Dendritic cell treated with granulocyte-macrophage colony-stimulating factor and Interleukin-4, amounts not matched to agents 40 ng/mL and 50 ng/mL, for 4 days (primary cell): ENCODE measurements around the gene BLID.

Experiments
- H3K27ac Mint-ChIP-seq: one replicate; pipeline ENCODE4 v1.8.0; 2022; ENCODE audit warnings: mild to moderate bottlenecking, mixed read lengths
- H3K27me3 Mint-ChIP-seq: one replicate; pipeline ENCODE4 v1.8.0; 2022; ENCODE audit warnings: mild to moderate bottlenecking, mixed read lengths
- H3K36me3 Mint-ChIP-seq: one replicate; pipeline ENCODE4 v1.8.0; 2022; ENCODE audit warnings: low read depth, mixed read lengths
- H3K4me1 Mint-ChIP-seq: one replicate; pipeline ENCODE4 v1.8.0; 2022; ENCODE audit warnings: low read depth, mixed read lengths
- H3K4me3 Mint-ChIP-seq: one replicate; pipeline ENCODE4 v1.8.0; 2022; ENCODE audit warnings: mild to moderate bottlenecking, moderate library complexity, mixed read lengths
- H3K9me3 Mint-ChIP-seq: one replicate; pipeline ENCODE4 v1.8.0; 2022; ENCODE audit warnings: mixed read lengths
- intact Hi-C: fragments of 100-400 bp; cut with micrococcal nuclease; formaldehyde crosslinking; loops from one replicate; pipeline ENCODE4 v1.15.0; 2022

BLID gene

GRCh38 chr11:122095681-122096262, 20.2 kb downstream of the BLID start:
- H3K9me3 Mint-ChIP-seq: no peaks in the 10 kb centered on the region
- peaks cover 43% of the 10 kb centered on the region for H3K27me3 Mint-ChIP-seq
- no peaks in the 10 kb centered on the region for H3K36me3 Mint-ChIP-seq
- H3K4me1 Mint-ChIP-seq: peaks cover 6% of the 10 kb centered on the region
- intact Hi-C loops: no loop called here
- no peak overlapping the region for H3K4me3 Mint-ChIP-seq
- no peak overlapping the region for H3K27ac Mint-ChIP-seq

- Mint-ChIP-seq H3K4me1 (no peaks in the 10 kb centered on the region), H3K27me3 (peaks cover 35% of the 10 kb centered on the region), H3K27ac (no peak overlapping the region), H3K9me3 (no peaks in the 10 kb centered on the region), H3K36me3 (no peaks in the 10 kb centered on the region), H3K4me3 (no peak overlapping the region)
- intact Hi-C loops: no loop called here
Observed at GRCh38 chr11:122094836-122095235, 21.2 kb downstream of the BLID start.

GRCh38 chr11:122093731-122094275, 22.2 kb downstream of the BLID start:
- H3K27ac Mint-ChIP-seq: no peak overlapping the region
- no peaks in the 10 kb centered on the region for H3K9me3 Mint-ChIP-seq
- intact Hi-C loops: no loop called here
- no peak overlapping the region for H3K4me3 Mint-ChIP-seq
- no peaks in the 10 kb centered on the region for H3K4me1 Mint-ChIP-seq
- H3K36me3 Mint-ChIP-seq: no peaks in the 10 kb centered on the region
- peaks cover 27% of the 10 kb centered on the region for H3K27me3 Mint-ChIP-seq

- Mint-ChIP-seq H3K4me1 (no peaks in the 10 kb centered on the region), H3K4me3 (no peak overlapping the region), H3K36me3 (no peaks in the 10 kb centered on the region), H3K27ac (no peak overlapping the region), H3K9me3 (no peaks in the 10 kb centered on the region), H3K27me3 (peaks cover 21% of the 10 kb centered on the region)
- intact Hi-C loops: no loop called here
Observed at GRCh38 chr11:122091835-122092234, 24.2 kb downstream of the BLID start.

- intact Hi-C loops: no loop called here
- Mint-ChIP-seq H3K4me3 (no peak overlapping the region), H3K27me3 (peaks cover 13% of the 10 kb centered on the region), H3K36me3 (no peaks in the 10 kb centered on the region), H3K27ac (no peak overlapping the region), H3K9me3 (no peaks in the 10 kb centered on the region), H3K4me1 (no peaks in the 10 kb centered on the region)
Observed at GRCh38 chr11:122089111-122089510, 26.9 kb downstream of the BLID start.

- Mint-ChIP-seq H3K36me3 (no peaks in the 10 kb centered on the region), H3K27me3 (peaks cover 7% of the 10 kb centered on the region), H3K9me3 (no peaks in the 10 kb centered on the region), H3K27ac (no peak overlapping the region), H3K4me3 (no peak overlapping the region), H3K4me1 (no peaks in the 10 kb centered on the region)
- intact Hi-C loops: no loop called here
Observed at GRCh38 chr11:122085712-122086111, 30.3 kb downstream of the BLID start.

- Mint-ChIP-seq H3K27me3 (peaks cover 8% of the 10 kb centered on the region), H3K36me3 (no peaks in the 10 kb centered on the region), H3K4me3 (no peak overlapping the region), H3K4me1 (no peaks in the 10 kb centered on the region), H3K27ac (no peak overlapping the region), H3K9me3 (no peaks in the 10 kb centered on the region)
- intact Hi-C loops: no loop called here
Observed at GRCh38 chr11:122085264-122085663, 30.8 kb downstream of the BLID start.

- Mint-ChIP-seq H3K4me3 (no peak overlapping the region), H3K36me3 (no peaks in the 10 kb centered on the region), H3K9me3 (no peaks in the 10 kb centered on the region), H3K27me3 (peaks cover 3% of the 10 kb centered on the region), H3K4me1 (no peaks in the 10 kb centered on the region), H3K27ac (no peak overlapping the region)
- intact Hi-C loops: no loop called here
Observed at GRCh38 chr11:122082205-122082604, 33.8 kb downstream of the BLID start.

- no peak overlapping the region for H3K27ac Mint-ChIP-seq
- H3K36me3 Mint-ChIP-seq: no peaks in the 10 kb centered on the region
- intact Hi-C loops: no loop called here
Observed at GRCh38 chr11:122081073-122081472, 34.9 kb downstream of the BLID start.

GRCh38 chr11:122077459-122077858, 38.6 kb downstream of the BLID start:
- Mint-ChIP-seq H3K27me3 (peaks cover 3% of the 10 kb centered on the region), H3K9me3 (no peaks in the 10 kb centered on the region), H3K36me3 (no peaks in the 10 kb centered on the region), H3K27ac (no peak overlapping the region), H3K4me3 (no peak overlapping the region), H3K4me1 (no peaks in the 10 kb centered on the region)
- intact Hi-C loops: no loop called here

More at GRCh38 chr11:122081073-122081472, 34.9 kb downstream of the BLID start:
- Mint-ChIP-seq H3K9me3 (no peaks in the 10 kb centered on the region), H3K4me3 (no peak overlapping the region), H3K4me1 (no peaks in the 10 kb centered on the region), H3K27me3 (peaks cover 3% of the 10 kb centered on the region)

- no peak overlapping the region for H3K27ac Mint-ChIP-seq
- H3K4me3 Mint-ChIP-seq: no peak overlapping the region
- intact Hi-C loops: no loop called here
- H3K4me1 Mint-ChIP-seq: no peaks in the 10 kb centered on the region
- no peaks in the 10 kb centered on the region for H3K36me3 Mint-ChIP-seq
- H3K9me3 Mint-ChIP-seq: no peaks in the 10 kb centered on the region
- peaks cover 3% of the 10 kb centered on the region for H3K27me3 Mint-ChIP-seq
Observed at GRCh38 chr11:122076512-122077120, 39.4 kb downstream of the BLID start.

GRCh38 chr11:122075016-122075415, 41.0 kb downstream of the BLID start:
- Mint-ChIP-seq H3K4me3 (no peak overlapping the region), H3K9me3 (no peaks in the 10 kb centered on the region), H3K27me3 (no peaks in the 10 kb centered on the region), H3K36me3 (no peaks in the 10 kb centered on the region), H3K27ac (no peak overlapping the region), H3K4me1 (peaks cover 2% of the 10 kb centered on the region)
- intact Hi-C loops: no loop called here

- H3K4me3 Mint-ChIP-seq: no peak overlapping the region
Observed at GRCh38 chr11:122074022-122074421, 42.0 kb downstream of the BLID start.

GRCh38 chr11:122071709-122072202, 44.3 kb downstream of the BLID start:
- Mint-ChIP-seq H3K36me3 (no peaks in the 10 kb centered on the region), H3K4me3 (no peak overlapping the region), H3K4me1 (peaks cover 4% of the 10 kb centered on the region), H3K9me3 (no peaks in the 10 kb centered on the region), H3K27me3 (no peaks in the 10 kb centered on the region), H3K27ac (no peak overlapping the region)
- intact Hi-C loops: no loop called here

More at GRCh38 chr11:122074022-122074421, 42.0 kb downstream of the BLID start:
- no peaks in the 10 kb centered on the region for H3K36me3 Mint-ChIP-seq
- peaks cover 4% of the 10 kb centered on the region for H3K4me1 Mint-ChIP-seq
- H3K27ac Mint-ChIP-seq: no peak overlapping the region
- H3K27me3 Mint-ChIP-seq: no peaks in the 10 kb centered on the region
- intact Hi-C loops: no loop called here
- H3K9me3 Mint-ChIP-seq: no peaks in the 10 kb centered on the region
